SK-N-SH (cell line): ENCODE results near the gene RFX4. TPM values are rescaled to one million over a fixed set of nuclear protein-coding genes. Genes with fewer than 3 reads are reported as not detected.

Experiments used
- CTCF ChIA-PET: fragments of 300-600, 350-600 bp; formaldehyde crosslinking; extraction: SDS; loops from one replicate; lab custom pipeline; 2021; lab: Yijun Ruan, JAX
- POLR2A ChIA-PET: fragments of 350-600 bp; sonication (Branson Sonifier 250); formaldehyde crosslinking; extraction: SDS; loops from one replicate; lab custom pipeline; 2020; ENCODE audit warnings: antibody characterized with exemption, inconsistent platforms; lab: Yijun Ruan, JAX
- DNase-seq: peaks from one replicate; pipeline ENCODE4 v3.0.0; 2012
- H2AFZ ChIP-seq: fragments of 200-600 bp; sonication (generic); 2 replicates; pipeline ENCODE4 v1.8.1; 2016; ENCODE audit warnings: antibody characterized with exemption, mild to moderate bottlenecking, low read depth
- H3F3A ChIP-seq: fragments of 200-600 bp; sonication (generic); replicated peaks from 2 replicates; pipeline ENCODE3; 2016; ENCODE audit warnings: antibody characterized with exemption, mild to moderate bottlenecking; ENCODE audit not compliant: insufficient read depth
- H3K27ac ChIP-seq, 2 experiments: fragments of 200-500 bp in 1 of 2; fragments of 200-600 bp in 1 of 2; sonication (Bioruptor generic) in 1 of 2; sonication (generic), shearing (Covaris generic) in 1 of 2; 2 replicates each; pipeline versions ENCODE4 v1.5.1 to v1.6.1; 2014 to 2016; ENCODE audit warnings: low read depth in 2 of 2, inconsistent platforms in 1 of 2, low read length in 1 of 2, mild to moderate bottlenecking in 1 of 2, mixed read lengths in 1 of 2
- H3K27me3 ChIP-seq: fragments of 200-600 bp; sonication (generic), shearing (Covaris generic); 2 replicates; pipeline ENCODE4 v1.6.1; 2016; ENCODE audit warnings: mixed run types; ENCODE audit not compliant: insufficient read depth
- H3K36me3 ChIP-seq, 2 experiments: fragments of 200-500 bp in 1 of 2; fragments of 200-600 bp in 1 of 2; sonication (Bioruptor generic) in 1 of 2; sonication (generic) in 1 of 2; replicated peaks in 1 of 2; 2 replicates each; pipeline versions ENCODE3 to v1.5.1; 2014 to 2016; ENCODE audit warnings: low read length in 1 of 2, mild to moderate bottlenecking in 1 of 2; ENCODE audit not compliant: insufficient read depth in 2 of 2, control insufficient read depth in 1 of 2
- H3K4me1 ChIP-seq, 2 experiments: fragments of 200-500 bp in 1 of 2; fragments of 200-600 bp in 1 of 2; sonication (Bioruptor generic) in 1 of 2; sonication (generic), shearing (Covaris generic) in 1 of 2; 2 replicates each; pipeline versions ENCODE4 v1.5.1 to v1.6.1; 2014 to 2016; ENCODE audit warnings: low read depth in 1 of 2, low read length in 1 of 2, mixed run types in 1 of 2; ENCODE audit not compliant: insufficient read depth in 2 of 2, control insufficient read depth in 1 of 2
- H3K4me2 ChIP-seq: fragments of 200-600 bp; sonication (generic), shearing (Covaris generic); 2 replicates; pipeline ENCODE4 v1.6.1; 2017; ENCODE audit warnings: mixed run types
- H3K4me3 ChIP-seq, 2 experiments: fragments of 200-500 bp in 1 of 2; fragments of 200-600 bp in 1 of 2; sonication (Bioruptor generic) in 1 of 2; sonication (generic), shearing (Covaris generic) in 1 of 2; 2 replicates each; pipeline versions ENCODE4 v1.5.1 to v1.8.1; 2014 to 2016; ENCODE audit warnings: low read depth in 2 of 2, inconsistent platforms in 1 of 2, low read length in 1 of 2, mild to moderate bottlenecking in 1 of 2, mixed read lengths in 1 of 2, moderate library complexity in 1 of 2
- H3K79me2 ChIP-seq: fragments of 200-600 bp; sonication (generic); 2 replicates; pipeline ENCODE4 v1.8.1; 2017; ENCODE audit warnings: mild to moderate bottlenecking; ENCODE audit not compliant: insufficient read depth
- H3K9ac ChIP-seq: fragments of 200-600 bp; sonication (generic); 2 replicates; pipeline ENCODE4 v1.6.1; 2017; ENCODE audit warnings: mixed run types
- H3K9me2 ChIP-seq: fragments of 200-600 bp; sonication (generic); 2 replicates; pipeline ENCODE4 v1.6.1; 2017; ENCODE audit warnings: mixed run types
- H3K9me3 ChIP-seq: fragments of 200-600 bp; sonication (generic); 2 replicates; pipeline ENCODE4 v1.6.1; 2017; ENCODE audit warnings: mixed run types, mild to moderate bottlenecking, moderate library complexity
- H4K20me1 ChIP-seq: fragments of 200-600 bp; sonication (generic); 2 replicates; pipeline ENCODE4 v1.6.1; 2017; ENCODE audit warnings: mild to moderate bottlenecking, mixed run types; ENCODE audit not compliant: insufficient read depth
- EZH2phosphoT487 ChIP-seq: fragments of 200-600 bp; sonication (generic); IDR thresholded peaks from 2 replicates; pipeline ENCODE4 v1.6.1; 2017; ENCODE audit warnings: low read depth, mixed run types, mild to moderate bottlenecking, antibody characterized with exemption, moderate library complexity, borderline replicate concordance
- FOXJ3 ChIP-seq: sonication (generic); formaldehyde crosslinking; IDR thresholded peaks from 2 replicates; pipeline ENCODE4 v1.5.1; 2020; ENCODE audit warnings: mild to moderate bottlenecking, missing genetic modification reagents
- GATA2 ChIP-seq: sonication (generic); formaldehyde crosslinking; IDR thresholded peaks from 2 replicates; pipeline ENCODE4 v1.5.0; 2020; ENCODE audit warnings: mild to moderate bottlenecking, missing genetic modification reagents
- NFIC ChIP-seq: IDR thresholded peaks from 2 replicates; pipeline ENCODE4 v1.4.0; 2012; ENCODE audit warnings: borderline replicate concordance
- POLR2AphosphoS5 ChIP-seq: IDR thresholded peaks from 2 replicates; pipeline ENCODE4 v1.6.1; 2012; ENCODE audit warnings: low read depth, low read length
- RAD21 ChIP-seq: IDR thresholded peaks from 2 replicates; pipeline ENCODE4 v1.6.1; 2012; ENCODE audit warnings: mild to moderate bottlenecking, low read length
- RFX5 ChIP-seq: IDR thresholded peaks from 2 replicates; pipeline ENCODE4 v1.6.1; 2012; ENCODE audit warnings: mild to moderate bottlenecking, improper control_type of control experiment, low read length
- RXRA ChIP-seq: IDR thresholded peaks from 2 replicates; pipeline ENCODE4 v1.4.0; 2012; ENCODE audit warnings: low read depth, mild to moderate bottlenecking, borderline replicate concordance
- SIN3A ChIP-seq: IDR thresholded peaks from 2 replicates; pipeline ENCODE4 v1.6.1; 2012; ENCODE audit warnings: low read depth, mild to moderate bottlenecking, low read length, moderate library complexity, borderline replicate concordance
- SMC3 ChIP-seq: IDR thresholded peaks from 2 replicates; pipeline ENCODE4 v1.6.1; 2012; ENCODE audit warnings: low read depth, low read length, improper control_type of control experiment
- TAF1 ChIP-seq: IDR thresholded peaks from 2 replicates; pipeline ENCODE4 v1.6.1; 2012; ENCODE audit warnings: low read depth, mild to moderate bottlenecking, low read length, moderate library complexity, borderline replicate concordance
- TCF12 ChIP-seq: IDR thresholded peaks from 2 replicates; pipeline ENCODE4 v1.4.0; 2012
- TEAD4 ChIP-seq: IDR thresholded peaks from 2 replicates; pipeline ENCODE4 v1.4.0; 2012; ENCODE audit warnings: mild to moderate bottlenecking, borderline replicate concordance; ENCODE audit not compliant: insufficient read depth
- WGBS: methylation state at CpG from one replicate; pipeline ENCODE4 v1.1.6; 2017; ENCODE audit warnings: low lambda C conversion rate; 5-methylcytosine and 5-hydroxymethylcytosine counted together
- polyA plus RNA-seq, 3 experiments: library from polyadenylated mRNA; depleted of rRNA; stranded (reverse); fragments of >200 nt; gene quantifications; 2 replicates each; pipeline ENCODE4 v1.2.3, GENCODE V29; 2012
- TF ChIP-seq, protein P1 (sequence below): fragments of 150-350 bp; IDR thresholded peaks from 2 replicates; pipeline ENCODE4 v1.6.1; 2016; ENCODE audit warnings: mild to moderate bottlenecking, low read depth, low read length

Gene RFX4
- polyA plus RNA-seq, 1 of the 3 experiments (the other 2 are of a cell fraction), result not detected

DNA sequence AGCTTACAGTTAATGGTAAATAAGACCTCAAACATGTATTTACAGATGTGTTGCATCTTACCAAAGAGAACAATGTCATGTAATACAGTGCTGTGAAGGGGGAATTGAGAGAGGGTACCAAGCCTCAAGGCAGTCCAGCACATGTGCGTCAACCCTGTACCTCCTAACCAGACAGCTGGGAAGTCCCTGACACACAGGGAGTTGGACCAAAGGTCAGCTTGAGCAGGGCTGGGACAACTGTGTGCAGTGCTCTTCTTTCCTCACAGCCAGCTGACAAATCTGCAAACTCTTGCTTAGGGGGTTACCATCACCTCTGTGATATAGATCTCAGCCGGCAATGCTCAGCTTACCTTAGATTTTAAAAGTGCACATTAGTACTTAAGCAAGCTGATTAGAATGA, 134.9 kb downstream of the RFX4 start:
- H3K9ac ChIP-seq, result no peak overlapping the region
- no peak overlapping the region for H3K4me2 ChIP-seq
- ChIA-PET POLR2A (no interaction called here), CTCF (interaction anchor here (1.6 kb wide), 1 partner anchor 201 kb away, joined by 5 read pairs; no protein-coding TSS in a partner anchor)
- no peaks in the 10 kb centered on the region for H3K79me2 ChIP-seq
- no peak overlapping the region for H3K27ac ChIP-seq
- no peaks in the 10 kb centered on the region for H3K36me3 ChIP-seq
- H4K20me1 ChIP-seq, result no peaks in the 10 kb centered on the region
- no peaks in the 10 kb centered on the region for H3K4me1 ChIP-seq
- no peaks in the 10 kb centered on the region for H3K27me3 ChIP-seq
- no peaks in the 10 kb centered on the region for H3K9me3 ChIP-seq
- TF ChIP-seq SMC3, result no peak
- TF ChIP-seq, protein P1, sequence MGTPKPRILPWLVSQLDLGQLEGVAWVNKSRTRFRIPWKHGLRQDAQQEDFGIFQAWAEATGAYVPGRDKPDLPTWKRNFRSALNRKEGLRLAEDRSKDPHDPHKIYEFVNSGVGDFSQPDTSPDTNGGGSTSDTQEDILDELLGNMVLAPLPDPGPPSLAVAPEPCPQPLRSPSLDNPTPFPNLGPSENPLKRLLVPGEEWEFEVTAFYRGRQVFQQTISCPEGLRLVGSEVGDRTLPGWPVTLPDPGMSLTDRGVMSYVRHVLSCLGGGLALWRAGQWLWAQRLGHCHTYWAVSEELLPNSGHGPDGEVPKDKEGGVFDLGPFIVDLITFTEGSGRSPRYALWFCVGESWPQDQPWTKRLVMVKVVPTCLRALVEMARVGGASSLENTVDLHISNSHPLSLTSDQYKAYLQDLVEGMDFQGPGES, result no peak
- TF ChIP-seq GATA2 (CRISPR knock-in tag), result no peak
- no peak for TF ChIP-seq SIN3A
- no peaks in the 10 kb centered on the region for H3K9me2 ChIP-seq
- DNase-seq, result no peak
- H2AFZ ChIP-seq, result no peak overlapping the region
- WGBS, result 64% methylated on average over 2 of the region's 2 CpGs
- H3K4me3 ChIP-seq, result no peak overlapping the region
- no peaks in the 10 kb centered on the region for H3F3A ChIP-seq

DNA sequence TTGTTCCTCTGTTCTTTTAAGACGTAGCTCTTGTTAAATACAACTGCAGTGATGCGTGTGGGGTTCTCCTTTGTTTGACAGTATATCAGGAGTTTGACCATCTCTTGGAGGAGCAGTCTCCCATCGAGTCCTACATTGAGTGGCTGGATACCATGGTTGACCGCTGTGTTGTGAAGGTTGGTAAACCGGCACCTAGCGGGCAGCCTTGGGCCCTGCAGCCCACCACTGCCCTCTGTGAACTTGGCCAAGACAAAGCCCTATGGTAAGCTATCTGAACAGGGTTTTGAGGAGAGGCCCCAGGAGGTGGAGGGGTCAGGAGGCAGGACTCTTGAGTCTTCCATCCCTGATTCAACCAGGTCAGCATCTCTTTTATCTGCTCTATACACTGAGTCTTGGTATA, 137.1 kb downstream of the RFX4 start:
- Histone ChIP-seq H3K36me3 (no peaks in the 10 kb centered on the region), H3K4me1 (no peaks in the 10 kb centered on the region), H3K79me2 (no peaks in the 10 kb centered on the region), H3F3A (no peaks in the 10 kb centered on the region), H3K4me3 (no peak overlapping the region), H3K4me2 (no peak overlapping the region), H3K27me3 (no peaks in the 10 kb centered on the region)
- DNase-seq, result no peak
- POLR2A ChIA-PET, result no interaction called here
- no peak for TF ChIP-seq SMC3
- no peak for TF ChIP-seq TAF1
- TF ChIP-seq RXRA, result no peak
- TF ChIP-seq, all 33 proteins: peak for 0
- H4K20me1 ChIP-seq, result no peaks in the 10 kb centered on the region
- no peaks in the 10 kb centered on the region for H3K9me2 ChIP-seq
- H3K9me3 ChIP-seq, result no peaks in the 10 kb centered on the region
- H3K9ac ChIP-seq, result no peak overlapping the region
- no peak overlapping the region for H2AFZ ChIP-seq
- no peak overlapping the region for H3K27ac ChIP-seq
- 86% methylated on average over 5 of the region's 6 CpGs for WGBS
- CTCF ChIA-PET, result interaction anchor here (0.6 kb wide), 1 partner anchor 21 kb away, joined by 3 read pairs; no protein-coding TSS in a partner anchor

DNA sequence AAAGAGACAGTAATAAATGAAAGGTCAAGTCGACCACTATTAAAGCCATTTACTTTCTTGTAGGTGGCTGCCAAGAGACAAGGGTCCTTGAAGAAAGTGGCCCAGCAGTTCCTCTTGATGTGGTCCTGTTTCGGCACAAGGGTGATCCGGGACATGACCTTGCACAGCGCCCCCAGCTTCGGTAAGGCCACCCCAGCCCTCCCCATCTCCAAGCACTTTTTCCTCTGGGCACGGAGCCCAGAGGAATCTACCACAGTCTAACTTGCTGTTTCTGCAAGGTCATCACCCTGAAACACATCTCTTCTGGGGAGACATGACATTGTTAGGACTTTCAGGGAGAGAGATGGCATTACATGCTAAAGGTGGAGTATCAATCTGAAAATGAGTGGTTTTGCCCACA, 137.9 kb downstream of the RFX4 start:
- DNase-seq, result no peak
- no peak overlapping the region for H3K27ac ChIP-seq
- no peaks in the 10 kb centered on the region for H3K9me3 ChIP-seq
- no peak overlapping the region for H3K4me2 ChIP-seq
- CTCF ChIA-PET, result no interaction called here
- no peaks in the 10 kb centered on the region for H3K36me3 ChIP-seq
- POLR2A ChIA-PET, result no interaction called here
- H3K79me2 ChIP-seq, result no peaks in the 10 kb centered on the region
- TF ChIP-seq TEAD4, result no peak
- no peak for TF ChIP-seq TCF12
- no peak for TF ChIP-seq TAF1
- TF ChIP-seq RFX5, result no peak
- TF ChIP-seq POLR2AphosphoS5, result no peak
- TF ChIP-seq NFIC, result no peak
- no peak for TF ChIP-seq EZH2phosphoT487
- no peak for TF ChIP-seq FOXJ3
- TF ChIP-seq RAD21, result no peak
- no peak for TF ChIP-seq GATA2 (CRISPR knock-in tag)
- H3K4me3 ChIP-seq, result no peak overlapping the region
- 84% methylated on average over 6 of the region's 6 CpGs for whole genome bisulfite sequencing
- no peaks in the 10 kb centered on the region for H3F3A ChIP-seq
- no peaks in the 10 kb centered on the region for H4K20me1 ChIP-seq
- H3K27me3 ChIP-seq, result no peaks in the 10 kb centered on the region
- no peak overlapping the region for H2AFZ ChIP-seq
- H3K4me1 ChIP-seq, result no peaks in the 10 kb centered on the region
- H3K9me2 ChIP-seq, result no peaks in the 10 kb centered on the region
- no peak overlapping the region for H3K9ac ChIP-seq
